Stimulated activated CD8-positive, alpha-beta memory T cell treated with anti-CD3 and anti-CD28 coated beads, Interleukin-4, amount 100 ng/mL, for 48 hours (primary cell): Measurements from ENCODE around the gene CNPY1.

Experiments
- DNase-seq: peaks from one replicate; pipeline ENCODE4 v3.0.0-alpha.2; 2020

Gene CNPY1

DNA sequence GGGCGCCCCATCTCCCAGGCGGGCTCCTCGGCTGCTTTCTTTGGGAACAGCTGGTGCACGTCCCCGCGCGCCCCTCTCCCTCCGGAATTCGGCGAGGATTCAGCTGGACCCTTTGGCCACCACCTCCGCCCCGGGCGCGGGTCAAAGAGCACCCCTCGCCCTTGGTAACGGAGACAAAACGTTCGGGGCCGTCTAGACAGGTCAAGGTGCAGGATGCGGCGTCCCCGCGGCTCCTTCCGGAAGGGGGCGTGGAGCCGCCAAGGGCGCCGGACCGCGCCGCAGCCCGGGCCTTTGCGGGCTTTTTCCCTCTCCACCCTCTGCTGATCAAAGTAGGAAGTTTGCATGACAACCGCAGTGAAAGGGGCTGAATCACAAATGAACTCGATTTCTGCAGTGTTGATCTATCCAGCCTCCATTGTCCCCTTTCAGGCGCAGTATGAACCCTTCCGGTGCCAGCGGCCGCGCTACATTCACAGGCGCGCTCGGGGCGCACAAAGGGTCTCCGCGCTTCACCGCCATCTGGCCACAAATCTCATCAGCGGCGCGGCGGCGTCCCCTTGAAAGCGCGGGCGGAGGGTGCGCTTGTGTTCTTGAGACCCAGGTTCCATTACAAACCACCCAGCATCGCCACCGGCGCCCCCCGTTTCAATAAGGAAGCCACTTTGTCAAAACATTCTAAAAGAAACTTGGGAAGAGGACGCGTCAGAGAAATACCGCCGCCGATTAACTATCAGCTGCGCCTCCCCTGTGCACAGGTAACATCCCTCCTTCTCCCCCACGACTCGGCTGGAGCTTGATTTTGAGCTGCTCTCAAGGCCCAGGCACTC, 36.4 kb downstream of the CNPY1 start:
- no peak for DNase-seq

DNA sequence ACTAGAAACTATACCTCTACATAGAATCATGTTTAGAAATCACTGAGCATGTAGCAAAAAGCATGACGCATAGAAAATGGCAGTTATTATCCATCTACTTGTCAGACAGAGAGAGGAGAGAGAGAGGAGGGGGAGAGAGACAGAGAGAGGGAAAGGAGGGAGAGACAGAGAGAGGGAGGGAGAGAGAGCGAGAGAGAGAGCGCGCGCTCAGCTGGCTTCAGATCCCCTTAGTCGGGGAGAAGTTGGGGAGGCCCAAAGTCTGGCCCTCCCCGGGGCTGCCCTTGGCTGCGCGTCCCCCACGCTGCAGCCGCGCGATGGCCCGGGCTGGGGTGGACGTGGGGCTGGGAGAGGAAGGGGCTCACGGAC, 37.0 kb downstream of the CNPY1 start:
- no peak for DNase-seq

DNA sequence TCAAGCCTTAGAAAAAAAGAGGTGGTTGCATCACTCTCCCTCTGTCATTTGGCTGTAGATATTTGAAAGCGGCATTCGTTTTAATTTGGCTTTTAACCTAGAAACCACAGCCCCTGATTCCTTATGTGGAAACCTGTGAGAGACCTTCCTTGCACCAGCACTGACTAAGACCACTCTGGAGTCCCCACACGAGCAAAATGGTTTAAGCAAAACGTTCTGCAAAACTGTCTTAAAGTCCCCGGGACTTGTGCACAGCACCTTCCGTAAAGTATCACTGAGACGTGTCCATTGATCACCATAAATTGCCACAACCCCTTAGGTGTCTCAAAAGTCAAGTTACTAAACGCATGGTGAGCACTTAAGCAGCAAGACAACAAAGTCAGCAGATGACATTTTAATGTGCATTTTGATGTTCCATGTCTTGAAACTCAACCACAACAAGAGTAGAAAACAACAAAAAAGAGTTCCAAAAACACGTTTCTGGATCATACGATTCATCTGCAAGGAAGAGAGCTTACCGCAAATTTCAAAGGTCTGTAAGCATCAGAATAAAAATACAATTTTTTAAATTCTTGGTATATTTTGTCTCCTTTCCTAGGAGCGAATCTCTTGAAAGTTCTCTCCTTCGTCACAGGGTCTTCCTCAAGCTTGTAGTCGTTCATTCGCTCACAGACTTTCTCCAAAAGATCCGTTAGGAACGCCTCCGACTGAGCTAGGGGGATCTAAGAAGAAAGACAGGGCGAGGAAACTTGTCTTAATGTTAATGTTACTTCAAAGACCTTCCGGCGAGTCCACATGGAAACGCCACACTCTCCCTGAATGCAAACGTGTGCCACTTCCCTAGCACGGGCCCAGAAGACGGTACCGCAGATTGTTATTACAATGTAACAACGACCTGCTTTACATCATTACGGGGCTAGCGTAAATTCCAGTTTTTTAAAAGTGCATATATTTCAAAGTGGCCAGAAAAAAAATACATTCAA, 37.7 kb downstream of the CNPY1 start:
- no peak for DNase-seq

DNA sequence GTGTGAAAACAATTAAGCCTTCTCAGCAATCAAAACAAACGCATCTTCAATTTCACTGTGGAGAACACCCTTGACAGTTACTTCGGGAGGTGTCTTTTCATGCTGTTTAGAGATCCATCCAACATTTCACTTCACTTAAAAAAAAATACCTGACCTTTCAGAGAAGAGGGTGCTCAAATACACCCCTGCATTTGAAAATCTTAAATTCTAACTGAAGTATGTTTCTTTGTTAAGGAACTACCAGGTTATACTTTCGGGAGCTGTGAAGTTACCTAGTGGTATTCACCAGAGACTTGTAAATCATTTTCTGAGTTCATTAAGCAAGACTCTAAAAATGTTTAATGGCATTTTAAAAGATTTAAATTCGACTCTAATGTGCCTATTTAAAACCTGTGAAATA, 38.8 kb downstream of the CNPY1 start:
- DNase-seq = no peak

DNA sequence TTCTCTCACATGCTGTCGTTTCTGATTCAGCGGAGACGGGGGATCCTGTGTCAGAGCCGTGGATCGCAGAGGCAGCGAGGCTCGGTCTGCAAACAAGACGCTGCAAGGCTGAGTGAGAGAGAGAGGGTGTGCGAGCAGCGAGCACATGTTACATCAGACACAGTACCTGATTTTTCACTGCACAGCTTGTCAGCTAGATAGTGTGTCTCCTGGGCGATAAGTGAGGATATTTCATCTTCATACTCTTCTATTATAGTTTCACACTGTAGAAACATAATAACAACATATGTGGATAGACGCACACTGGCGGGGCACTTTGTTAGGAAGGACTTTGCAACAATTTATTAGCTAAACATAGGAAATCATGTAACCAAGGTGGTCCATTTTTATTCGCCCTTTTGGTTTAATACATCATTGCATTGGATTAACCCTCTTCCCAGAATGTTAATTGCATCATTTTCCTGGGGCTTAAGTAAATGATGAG, 39.5 kb downstream of the CNPY1 start:
- DNase-seq = no peak

DNA sequence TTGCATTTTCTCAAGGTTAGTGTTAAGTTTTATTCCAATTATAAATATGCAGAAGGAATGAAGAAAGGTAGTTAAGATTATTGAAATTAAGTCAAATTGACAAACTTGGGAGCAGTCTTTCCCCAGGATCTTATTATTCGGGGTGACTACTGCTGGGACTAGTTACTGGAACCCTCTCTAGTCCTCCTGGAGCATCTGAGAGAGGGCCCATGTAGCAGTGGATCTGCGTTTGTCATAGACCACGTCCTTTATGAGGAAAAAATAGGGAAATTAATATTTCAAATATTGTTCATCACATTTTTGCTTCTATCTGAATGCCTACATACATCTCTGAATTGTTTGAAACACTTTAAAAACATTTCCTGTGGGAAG, 41.0 kb downstream of the CNPY1 start:
- no peak for DNase-seq

DNA sequence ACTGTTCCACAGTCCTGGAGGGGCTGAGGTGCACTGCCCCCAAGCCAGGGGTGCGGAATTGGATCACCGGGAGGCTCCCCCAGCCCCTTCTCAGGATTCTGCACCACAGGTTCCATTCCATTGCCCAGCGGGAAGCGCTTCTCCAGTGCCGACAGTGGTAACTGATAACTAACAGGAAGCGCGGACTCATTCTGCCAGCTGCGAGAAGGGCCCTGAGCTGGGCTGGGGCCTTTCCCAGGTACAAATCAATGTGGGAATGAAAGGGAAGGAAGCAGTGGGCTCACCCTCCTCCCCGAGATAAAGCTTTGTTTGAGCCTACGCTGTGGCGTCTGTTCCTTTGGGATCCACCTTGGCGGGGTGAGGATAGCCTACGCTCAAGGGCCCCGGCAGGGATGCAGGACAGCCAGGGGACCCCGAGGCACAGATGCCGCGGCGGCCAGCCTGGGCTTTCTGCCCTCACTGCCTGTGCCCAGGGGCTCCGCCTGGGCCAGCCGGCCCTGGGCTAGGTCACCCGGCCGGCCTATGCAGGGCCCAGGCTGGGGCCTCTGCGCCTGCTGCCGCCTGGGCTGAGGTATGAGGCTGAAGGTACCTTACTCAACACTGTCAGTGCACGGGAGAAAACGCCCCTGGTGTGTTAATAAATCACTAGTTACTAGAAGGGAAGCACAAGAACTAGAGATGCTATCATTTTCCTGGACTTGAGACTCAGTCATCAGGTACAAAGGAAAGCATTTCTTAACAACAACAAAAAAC, 49.0 kb downstream of the CNPY1 start:
- DNase-seq = no peak

DNA sequence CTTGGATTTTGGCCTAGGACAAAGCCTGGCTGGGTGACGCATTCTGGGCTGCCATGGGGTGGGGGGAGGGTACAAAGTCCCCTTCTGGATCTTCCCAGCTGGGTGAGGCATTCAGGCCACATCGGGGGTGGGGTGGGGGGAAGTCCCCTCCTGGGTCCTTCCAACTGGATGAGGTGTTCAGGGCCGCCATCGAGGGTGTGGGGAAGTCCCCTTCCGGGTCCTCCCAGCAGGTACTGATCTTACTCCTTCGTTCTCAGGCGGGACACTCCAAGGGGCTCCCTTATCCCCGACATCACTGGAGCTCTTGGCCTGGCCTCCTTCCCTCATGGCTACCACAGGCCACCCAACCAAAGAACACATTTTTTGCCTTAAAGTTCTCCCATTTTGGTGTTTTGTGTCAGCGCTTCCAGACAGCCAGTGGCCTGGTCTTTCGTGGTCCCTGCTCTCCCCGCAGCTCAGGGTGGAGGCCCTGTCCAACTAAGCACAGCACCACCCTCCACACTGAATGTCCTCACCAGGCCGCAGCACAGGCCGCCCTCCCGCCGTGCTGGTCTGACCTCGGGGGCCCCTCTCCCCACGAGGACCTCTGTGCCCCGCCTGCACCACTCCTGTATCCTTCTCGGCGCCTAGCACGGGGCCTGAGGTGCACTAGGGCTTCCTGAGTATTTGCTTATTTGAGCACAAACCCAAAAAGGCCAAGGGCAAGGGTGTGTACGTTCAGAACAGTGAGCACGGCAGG, 49.9 kb downstream of the CNPY1 start:
- no peak for DNase-seq

DNA sequence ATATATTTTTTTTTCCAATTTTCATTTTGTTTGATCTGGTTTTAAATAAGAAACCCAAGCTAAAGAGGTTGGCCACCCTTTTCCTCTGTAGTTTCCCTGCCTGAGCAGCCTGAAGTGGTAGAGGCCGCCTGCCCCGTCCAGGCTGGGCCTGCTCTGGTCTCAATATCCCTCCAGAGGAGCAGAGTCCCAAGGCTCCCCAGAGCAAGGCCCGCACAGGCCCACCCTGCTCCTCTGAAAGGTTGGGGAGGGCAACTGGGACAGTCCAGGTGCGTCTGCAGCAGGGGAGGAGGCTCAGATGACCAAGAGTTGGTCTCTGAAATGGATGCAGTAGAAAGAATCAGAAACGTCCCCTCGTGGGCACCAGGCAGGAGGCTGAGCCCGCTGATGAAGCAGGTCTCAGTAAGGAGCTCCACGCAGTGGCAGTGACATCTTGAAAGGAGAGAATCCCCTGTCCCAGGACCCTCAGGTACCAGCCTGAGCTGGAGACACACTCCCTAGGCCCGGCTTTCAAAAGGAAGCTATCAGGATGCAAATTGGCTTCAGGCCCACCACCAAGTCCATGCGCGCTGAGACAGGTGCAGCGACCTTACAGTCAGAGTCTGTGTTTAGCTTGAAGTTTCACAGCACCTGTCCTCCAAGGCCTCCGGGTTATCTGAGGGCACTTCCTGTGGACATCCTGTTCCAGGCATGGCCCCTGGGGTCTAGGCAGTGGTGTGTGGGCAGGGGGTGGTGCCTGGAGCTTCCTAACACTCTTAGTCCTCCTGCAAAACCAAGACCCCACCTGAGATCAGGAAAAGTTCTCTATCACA, 50.7 kb downstream of the CNPY1 start:
- no peak for DNase-seq

DNA sequence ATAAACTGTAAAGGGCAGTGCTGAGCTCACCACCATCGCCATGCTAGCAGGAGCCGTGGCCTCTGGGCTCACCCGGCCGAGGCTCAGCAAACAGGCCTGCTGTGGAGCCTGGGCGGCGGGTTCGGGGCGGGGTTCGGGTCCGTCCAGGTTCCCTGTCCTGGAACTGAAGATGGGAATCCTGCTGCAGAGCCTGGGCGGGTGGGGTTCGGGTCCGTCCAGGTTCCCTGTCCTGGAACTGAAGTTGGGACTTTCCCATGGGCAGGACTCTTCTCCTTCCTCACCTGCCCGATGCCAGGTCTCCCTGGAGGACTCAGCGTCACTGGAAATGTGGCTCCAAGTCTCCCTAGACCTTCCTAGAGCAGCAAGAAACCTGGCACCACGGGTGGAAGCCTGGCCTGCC, 51.8 kb downstream of the CNPY1 start:
- DNase-seq = no peak

DNA sequence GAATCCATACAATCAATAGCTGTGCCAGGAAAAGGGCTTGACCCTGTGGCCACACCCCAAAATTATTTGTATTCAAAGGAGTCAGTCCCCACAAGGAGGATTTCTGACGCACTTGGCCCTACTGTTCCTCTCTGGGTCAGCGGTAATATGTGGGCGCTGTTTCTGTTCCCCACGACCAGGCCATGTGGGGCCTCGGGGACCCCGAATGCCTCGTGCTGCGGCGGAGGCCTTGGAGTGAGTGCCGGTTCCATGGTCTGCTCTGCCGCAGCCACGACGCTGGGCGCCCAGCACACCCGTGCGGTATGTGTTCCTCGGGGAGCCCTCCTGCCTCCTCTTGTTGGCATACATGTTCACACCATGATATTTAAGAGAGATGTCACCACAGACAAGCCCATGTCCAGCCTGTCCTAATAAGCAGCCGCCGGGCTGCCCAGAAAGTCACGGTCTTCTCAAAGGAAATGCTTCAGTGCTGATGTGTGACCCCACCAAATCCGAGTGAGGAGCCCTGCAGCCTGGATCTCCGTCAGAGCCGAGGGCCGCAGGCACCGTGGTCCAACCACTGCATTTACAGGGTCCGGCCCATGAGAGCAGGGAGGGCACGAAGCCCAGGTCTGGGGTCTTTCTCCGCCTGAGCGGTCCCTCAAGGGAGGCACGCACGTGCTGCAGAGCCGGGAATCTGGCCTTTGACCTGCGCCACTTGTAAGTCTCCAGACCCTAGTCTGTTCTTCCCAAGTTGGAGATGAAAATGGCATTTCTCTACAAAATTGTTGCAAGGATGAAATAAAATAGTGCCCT, 52.4 kb downstream of the CNPY1 start:
- DNase-seq = no peak

DNA sequence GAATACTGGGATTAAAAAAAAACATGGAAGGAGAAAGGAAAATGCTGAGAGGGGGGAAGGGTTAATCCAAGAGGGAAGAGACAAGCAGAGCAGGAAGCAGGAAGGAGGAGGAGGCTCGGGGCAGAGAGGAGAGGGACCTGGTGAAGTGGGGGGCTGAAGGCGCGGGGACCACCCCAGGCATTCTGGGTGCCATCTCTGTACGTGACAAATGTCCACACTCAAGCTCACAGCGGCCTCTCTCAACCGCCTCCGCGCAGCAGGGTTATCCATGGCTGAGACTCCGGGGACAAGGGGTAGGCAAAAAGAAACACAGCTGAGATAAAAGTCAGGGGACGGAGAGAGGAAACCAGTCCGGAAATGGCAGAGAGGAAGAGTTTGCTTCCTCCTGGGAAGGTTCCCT, 54.5 kb downstream of the CNPY1 start:
- no peak for DNase-seq

DNA sequence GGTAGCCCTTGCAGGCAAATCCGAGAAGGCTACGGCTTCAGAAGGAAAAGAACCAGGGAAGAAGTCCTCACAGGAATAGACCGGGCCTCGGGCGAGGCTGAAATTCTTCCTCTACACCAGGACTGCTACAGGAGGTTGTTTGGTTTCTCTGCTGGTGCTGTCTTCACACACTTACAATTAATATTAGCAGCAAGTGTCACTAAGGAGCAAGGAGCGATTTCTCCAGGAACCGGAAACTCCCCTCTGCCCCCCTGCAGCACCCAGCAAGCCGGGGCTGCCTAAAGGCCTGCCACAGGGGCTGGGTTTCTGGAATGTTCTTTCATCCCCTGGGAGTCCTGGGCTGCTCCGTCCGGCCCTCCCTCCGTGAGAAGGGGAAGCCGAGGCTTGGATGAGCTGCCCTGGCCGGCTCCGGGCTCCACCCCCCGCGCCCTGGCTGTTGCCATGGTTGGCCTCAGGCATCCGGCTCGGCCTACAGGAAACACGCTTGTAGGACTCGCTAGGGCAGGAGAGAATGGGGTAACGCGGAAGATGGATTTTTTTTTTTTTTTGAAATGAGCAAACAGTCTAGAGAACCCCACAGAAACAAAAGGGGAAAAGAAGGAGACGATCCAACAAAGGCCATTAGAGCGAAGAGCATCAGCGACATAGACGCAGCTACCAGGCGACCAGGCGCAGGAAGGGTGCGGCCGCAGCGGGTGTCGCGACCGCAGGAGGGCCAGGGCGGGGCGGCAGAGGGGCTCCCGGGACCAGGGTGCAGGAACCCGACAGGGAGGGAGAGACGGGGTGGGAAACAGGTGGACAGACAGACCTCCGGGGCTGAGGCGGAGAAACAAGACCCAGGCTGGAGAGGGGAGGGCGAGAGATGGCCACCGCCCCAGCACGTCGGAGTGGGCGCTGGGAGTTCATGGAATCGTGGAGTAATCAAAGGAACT, 55.4 kb downstream of the CNPY1 start:
- peak; percentile 52 for DNase-seq

DNA sequence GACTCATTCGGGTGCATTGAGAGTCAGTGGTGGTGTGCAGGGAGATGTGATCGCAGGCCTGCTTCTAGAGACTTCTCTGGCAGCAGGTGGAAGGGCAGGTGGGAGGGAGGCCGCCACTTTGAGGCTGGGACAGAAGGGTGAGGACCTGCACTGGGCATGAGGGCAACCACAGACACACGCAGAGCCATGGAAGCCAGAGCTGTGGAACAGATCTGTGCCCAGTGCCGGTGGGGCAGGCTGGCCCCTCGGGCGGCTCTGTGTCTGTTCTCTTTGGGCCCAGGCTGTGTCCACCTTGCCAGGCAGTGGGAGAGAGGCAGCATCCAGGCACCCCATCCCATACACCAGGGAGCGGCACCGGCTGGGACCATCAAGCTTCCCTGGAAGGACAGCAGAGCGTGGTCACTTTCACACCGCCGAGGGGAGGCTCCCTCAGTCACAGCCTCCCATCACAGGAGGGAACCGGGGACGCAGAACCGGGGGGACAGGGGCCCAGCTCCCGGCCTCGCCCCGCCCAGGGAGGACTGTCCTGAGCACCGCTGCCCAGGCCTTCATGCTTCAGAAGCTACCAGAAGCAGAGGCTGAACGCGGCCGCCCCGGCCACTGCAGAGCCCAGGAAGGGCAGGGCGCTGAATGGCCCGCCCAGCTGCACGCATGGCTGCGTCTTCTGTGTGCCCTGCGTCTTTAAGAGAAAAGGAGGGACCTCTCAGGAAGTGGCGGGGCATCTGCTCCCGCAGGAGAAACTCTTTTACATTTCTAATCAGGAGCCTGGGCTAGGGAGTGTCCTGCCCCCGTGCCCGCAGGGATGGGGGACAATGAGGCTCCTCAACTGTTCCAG, 56.3 kb downstream of the CNPY1 start:
- DNase-seq = no peak

DNA sequence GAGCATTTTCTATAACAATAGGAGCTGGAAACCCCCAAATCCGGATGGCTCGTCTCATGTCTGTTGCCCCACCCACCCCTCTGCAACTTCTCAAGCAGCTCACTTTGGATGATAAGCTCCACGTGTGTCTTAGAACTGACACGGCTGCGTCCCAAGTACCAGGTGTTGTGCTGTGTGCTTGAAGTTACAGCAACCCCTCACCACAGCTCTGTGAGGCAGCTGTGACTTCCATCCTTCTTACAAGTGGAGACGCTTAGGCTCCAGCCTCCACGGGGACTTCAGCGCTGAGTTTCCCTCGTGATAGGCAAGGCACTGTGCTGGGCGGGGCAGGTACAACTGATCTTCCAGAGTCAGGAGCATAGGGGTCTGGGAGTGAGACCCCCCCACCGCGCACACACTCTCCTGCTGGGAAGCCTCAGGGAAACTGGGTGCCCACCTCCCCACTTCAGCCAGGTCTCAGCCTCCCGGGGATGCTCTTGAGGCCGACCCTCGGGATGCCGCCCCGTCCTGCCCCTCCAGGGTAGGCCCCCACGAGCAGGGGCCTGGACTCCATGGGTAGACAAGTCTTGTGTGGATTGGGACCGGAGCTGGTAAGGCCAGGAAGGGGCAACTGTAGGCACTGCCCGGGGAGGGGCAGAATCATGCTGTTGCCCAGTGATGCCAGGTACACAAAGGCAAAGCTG, 57.1 kb downstream of the CNPY1 start:
- DNase-seq = no peak

DNA sequence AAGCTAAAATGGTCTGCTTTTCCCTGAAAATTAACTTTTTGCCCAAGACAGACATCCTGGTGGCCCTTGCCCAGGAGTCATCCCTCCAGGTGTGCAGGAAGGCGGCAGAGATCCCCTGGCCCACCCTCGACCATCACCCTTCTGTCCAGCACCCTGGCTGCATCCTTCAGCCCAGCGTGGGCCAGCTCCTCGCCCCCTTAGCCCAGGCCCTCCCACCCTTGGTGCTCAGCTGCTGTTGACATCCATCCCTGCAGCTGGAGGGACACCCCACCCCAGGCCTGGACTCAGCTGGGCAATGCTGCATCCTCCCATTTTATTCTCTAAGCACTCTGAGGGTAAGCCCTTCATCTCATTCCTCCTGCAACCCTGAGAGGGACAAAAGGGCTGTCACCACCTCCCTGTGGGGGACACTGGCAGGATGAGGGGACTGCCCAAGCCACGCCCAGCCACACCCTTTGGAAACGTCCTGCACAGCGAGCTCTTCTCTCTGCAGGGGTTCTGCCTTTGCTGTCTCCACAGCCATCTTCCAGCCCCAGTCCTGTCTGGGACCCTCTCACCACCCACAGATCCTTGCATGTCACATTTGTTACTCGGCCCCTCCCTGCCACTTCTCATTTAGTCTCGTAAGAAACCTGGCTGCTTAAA, 57.8 kb downstream of the CNPY1 start:
- DNase-seq = no peak
